Posterior vena cava (tissue), 2 donors: ENCODE measurements around the gene ANKRD40CL. TPM values are rescaled to one million over a fixed set of nuclear protein-coding genes. Genes with fewer than 3 reads are reported as not detected.

Experiments used
- DNase-seq: peaks from one replicate; pipeline ENCODE4 v3.0.0-alpha.2; 2020; ENCODE audit warnings: low spot score
- intact Hi-C, 2 donors: fragments of 100-400 bp; cut with DNase I; formaldehyde crosslinking; loops; one replicate each; pipeline versions ENCODE4 v1.14.1 to v1.14.2; 2022 to 2023
- total RNA-seq, 2 donors: library from RNA; stranded (reverse); fragmentation: NEBNext Ultra II Directional; extraction: Animal tissue kit (Norgen Biotek cat#: 25700); gene quantifications; one replicate each; pipeline ENCODE4 v1.2.1, GENCODE V29; 2021
- donor health status: DM: yes; HTN: yes; CAD: no.
- donor health status: DM: yes; HTN: yes; CAD: no.

Gene ANKRD40CL
- total RNA-seq, 2 donors from 2014 or later, result not detected

- DNase-seq, result no peak
- intact Hi-C loops, result no loop called here
Observed at GRCh38 chr17:50793007-50793406, 25.7 kb upstream of the ANKRD40CL start.

- intact Hi-C loops, result no loop called here
- DNase-seq, result no peak
Observed at GRCh38 chr17:50792132-50792531, 24.8 kb upstream of the ANKRD40CL start.

GRCh38 chr17:50790618-50791017 lies 23.3 kb upstream of the ANKRD40CL start:
- DNase-seq, result no peak
- intact Hi-C loops, result no loop called here

GRCh38 chr17:50787106-50787505 lies 19.8 kb upstream of the ANKRD40CL start:
- intact Hi-C loops, result loop anchor here in 1 of 2 donors (2.0 to 5.0 kb wide), 2 partner anchors 54 to 170 kb away; no protein-coding TSS in a partner anchor
- no peak for DNase-seq

- DNase-seq, result no peak
- intact Hi-C loops, result loop anchor here in 1 of 2 donors (2.0 to 5.0 kb wide), 2 partner anchors 55 to 171 kb away; no protein-coding TSS in a partner anchor
Observed at GRCh38 chr17:50785946-50786570, 18.7 kb upstream of the ANKRD40CL start.

GRCh38 chr17:50785126-50785525 lies 17.8 kb upstream of the ANKRD40CL start:
- DNase-seq, result no peak
- intact Hi-C loops, result loop anchor here in 1 of 2 donors (5.0 kb wide), 1 partner anchor 172 kb away; no protein-coding TSS in a partner anchor

GRCh38 chr17:50783905-50784304 lies 16.6 kb upstream of the ANKRD40CL start:
- DNase-seq, result no peak
- intact Hi-C loops, result loop anchor here in 1 of 2 donors (5.0 kb wide), 1 partner anchor 58 kb away; no protein-coding TSS in a partner anchor

- intact Hi-C loops, result loop anchor here in 1 of 2 donors (5.0 kb wide), 1 partner anchor 59 kb away; no protein-coding TSS in a partner anchor
- peak; percentile 95 for DNase-seq
Observed at GRCh38 chr17:50783193-50783660, 15.9 kb upstream of the ANKRD40CL start.

GRCh38 chr17:50781167-50781566 lies 13.8 kb upstream of the ANKRD40CL start:
- DNase-seq, result no peak

GRCh38 chr17:50779747-50780353 lies 12.5 kb upstream of the ANKRD40CL start:
- peak; percentile 2 for DNase-seq
- intact Hi-C loops, result loop anchor here (2.0 to 5.0 kb wide), 2 partner anchors 62 to 233 kb away; partner anchors contain the start of gene SPATA20 (in 1 of the 2)

More at GRCh38 chr17:50781167-50781566, 13.8 kb upstream of the ANKRD40CL start:
- intact Hi-C loops, result loop anchor here (2.0 to 5.0 kb wide), 2 partner anchors 61 to 234 kb away; partner anchors contain the start of gene SPATA20 (in 1 of the 2)

- intact Hi-C loops, result no loop called here
- peak; percentile 15 for DNase-seq
Observed at GRCh38 chr17:50778988-50779387, 11.7 kb upstream of the ANKRD40CL start.

- DNase-seq, result peak; percentile 70
- intact Hi-C loops, result no loop called here
Observed at GRCh38 chr17:50778471-50778870, 11.2 kb upstream of the ANKRD40CL start.

GRCh38 chr17:50775926-50776325 lies 8.6 kb upstream of the ANKRD40CL start:
- peak; percentile 12 for DNase-seq

GRCh38 chr17:50774225-50774803 lies 7.0 kb upstream of the ANKRD40CL start:
- peak; percentile 3 for DNase-seq

More at GRCh38 chr17:50775926-50776325, 8.6 kb upstream of the ANKRD40CL start:
- intact Hi-C loops, result no loop called here

GRCh38 chr17:50771991-50772785 lies 4.9 kb upstream of the ANKRD40CL start:
- DNase-seq, result peak; percentile 52
- intact Hi-C loops, result no loop called here

More at GRCh38 chr17:50774225-50774803, 7.0 kb upstream of the ANKRD40CL start:
- intact Hi-C loops, result no loop called here

GRCh38 chr17:50770346-50770745 lies 3.0 kb upstream of the ANKRD40CL start:
- intact Hi-C loops, result no loop called here
- DNase-seq, result no peak

GRCh38 chr17:50769884-50770283 lies 2.6 kb upstream of the ANKRD40CL start:
- intact Hi-C loops, result no loop called here
- no peak for DNase-seq

GRCh38 chr17:50768346-50768761 lies 1.0 kb upstream of the ANKRD40CL start:
- intact Hi-C loops, result no loop called here
- DNase-seq, result peak; percentile 67

- peak; percentile 62 for DNase-seq
- intact Hi-C loops, result no loop called here
Observed at GRCh38 chr17:50767030-50767429, 288 bp downstream of the ANKRD40CL start.
